ENCODE measurements around the gene DOCK11. TPM values are rescaled to one million over a fixed set of nuclear protein-coding genes. Genes with fewer than 3 reads are reported as not detected.

Gene DOCK11
- total RNA-seq, 1 donor from 2014 or later = 14.0 TPM

- no peak for TF ChIP-seq CTCF (conservative IDR thresholded peaks at IDR 0.05)
- no peak overlapping the region for H3K27ac Mint-ChIP-seq
- no peaks in the 10 kb centered on the region for H3K9me3 Mint-ChIP-seq
- no peak for DNase-seq (ENCODE audit: extremely low spot score, unreplicated experiment)
- no peak overlapping the region for H3K4me3 Mint-ChIP-seq
- H3K27me3 Mint-ChIP-seq = no peaks in the 10 kb centered on the region
- no peaks in the 10 kb centered on the region for H3K36me3 Mint-ChIP-seq
- no peaks in the 10 kb centered on the region for H3K4me1 Mint-ChIP-seq (ENCODE audit: unreplicated experiment)
These were observed 116.7 kb downstream of the DOCK11 start for GRCh38 chrX:118612290-118612689.

DNA sequence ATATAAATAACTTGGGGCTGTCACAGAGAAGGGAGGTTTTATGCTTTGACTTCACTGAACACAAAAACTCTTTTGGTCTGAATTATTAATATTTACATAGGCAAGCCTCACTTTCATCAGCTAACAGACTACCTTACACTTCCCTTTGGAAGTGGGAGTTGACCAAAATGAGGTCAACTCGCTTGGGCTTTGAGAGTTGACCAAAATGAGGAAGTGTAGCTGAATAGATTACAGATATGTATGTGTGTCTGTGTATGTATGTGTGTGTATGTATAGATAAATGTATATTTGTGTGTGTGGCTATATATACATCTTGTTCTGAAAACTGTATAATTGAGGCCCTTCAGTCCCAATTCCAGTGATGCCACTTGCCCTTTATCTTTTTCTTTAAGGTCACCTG, 118.5 kb downstream of the DOCK11 start:
- no peak for DNase-seq (ENCODE audit: extremely low spot score, unreplicated experiment)
- Mint-ChIP-seq H3K27me3 (no peaks in the 10 kb centered on the region), H3K27ac (no peak overlapping the region), H3K36me3 (no peaks in the 10 kb centered on the region), H3K9me3 (no peaks in the 10 kb centered on the region), H3K4me1 (ENCODE audit: unreplicated experiment) (no peaks in the 10 kb centered on the region), H3K4me3 (no peak overlapping the region)
- no peak for TF ChIP-seq CTCF (conservative IDR thresholded peaks at IDR 0.05)

GRCh38 chrX:118615141-118615540, 119.5 kb downstream of the DOCK11 start:
- H3K36me3 Mint-ChIP-seq = no peaks in the 10 kb centered on the region
- no peaks in the 10 kb centered on the region for H3K4me1 Mint-ChIP-seq (ENCODE audit: unreplicated experiment)
- H3K9me3 Mint-ChIP-seq = no peaks in the 10 kb centered on the region
- H3K4me3 Mint-ChIP-seq = no peak overlapping the region
- H3K27ac Mint-ChIP-seq = no peak overlapping the region
- H3K27me3 Mint-ChIP-seq = no peaks in the 10 kb centered on the region
- DNase-seq (ENCODE audit: extremely low spot score, unreplicated experiment) = no peak
- TF ChIP-seq CTCF (conservative IDR thresholded peaks at IDR 0.05) = no peak

GRCh38 chrX:118621081-118621759, 125.6 kb downstream of the DOCK11 start:
- peak; percentile 5 for TF ChIP-seq CTCF (conservative IDR thresholded peaks at IDR 0.05)
- no peaks in the 10 kb centered on the region for H3K36me3 Mint-ChIP-seq
- no peak for DNase-seq (ENCODE audit: extremely low spot score, unreplicated experiment)
- no peak overlapping the region for H3K4me3 Mint-ChIP-seq
- no peaks in the 10 kb centered on the region for H3K27me3 Mint-ChIP-seq
- no peak overlapping the region for H3K27ac Mint-ChIP-seq
- H3K4me1 Mint-ChIP-seq (ENCODE audit: unreplicated experiment) = no peaks in the 10 kb centered on the region
- H3K9me3 Mint-ChIP-seq = no peaks in the 10 kb centered on the region

DNA sequence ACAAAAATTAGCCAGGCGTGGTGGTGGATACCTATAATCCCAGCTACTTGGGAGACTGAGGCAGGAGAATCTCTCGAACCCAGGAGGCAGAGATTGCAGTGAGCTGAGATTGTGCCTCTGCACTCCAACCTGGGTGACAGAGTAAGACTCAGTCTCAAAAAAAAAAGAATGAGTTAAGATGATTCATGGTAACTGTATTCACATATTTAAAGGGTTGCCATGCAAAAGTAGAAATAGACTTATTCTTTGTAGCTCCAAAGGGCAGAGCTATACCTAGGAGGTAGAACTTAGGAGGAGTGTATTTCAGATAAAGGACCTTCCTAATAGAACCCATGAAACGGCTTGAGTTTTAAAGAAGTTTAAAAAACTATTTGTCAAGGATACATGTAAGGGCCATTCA, 127.4 kb downstream of the DOCK11 start:
- DNase-seq (ENCODE audit: extremely low spot score, unreplicated experiment) = no peak
- Mint-ChIP-seq H3K27me3 (no peaks in the 10 kb centered on the region), H3K9me3 (no peaks in the 10 kb centered on the region), H3K27ac (no peak overlapping the region), H3K36me3 (no peaks in the 10 kb centered on the region), H3K4me1 (ENCODE audit: unreplicated experiment) (no peaks in the 10 kb centered on the region), H3K4me3 (no peak overlapping the region)
- no peak for TF ChIP-seq CTCF (conservative IDR thresholded peaks at IDR 0.05)

DNA sequence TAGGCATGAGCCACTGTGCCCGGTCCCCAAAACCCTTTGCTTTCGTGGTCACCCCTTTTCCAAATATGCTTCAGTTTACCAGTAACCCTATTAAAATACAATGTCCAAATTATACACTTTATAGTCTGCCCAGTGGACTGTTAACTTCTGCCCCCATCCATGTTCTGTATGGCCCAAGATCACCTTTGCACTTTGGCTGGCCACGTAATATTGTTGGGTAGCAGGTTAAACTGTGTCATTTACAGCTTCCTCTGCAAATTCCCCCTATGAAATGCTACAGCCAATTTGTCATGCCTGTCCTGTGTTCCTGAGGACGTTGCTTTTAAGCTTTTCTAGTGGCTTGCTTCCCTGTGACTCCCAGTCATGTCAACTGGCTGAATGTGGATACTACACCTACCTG, 130.7 kb downstream of the DOCK11 start:
- H3K9me3 Mint-ChIP-seq = no peaks in the 10 kb centered on the region
- no peak for TF ChIP-seq CTCF (conservative IDR thresholded peaks at IDR 0.05)
- no peak overlapping the region for H3K27ac Mint-ChIP-seq
- H3K4me3 Mint-ChIP-seq = no peak overlapping the region
- no peak for DNase-seq (ENCODE audit: extremely low spot score, unreplicated experiment)
- no peaks in the 10 kb centered on the region for H3K27me3 Mint-ChIP-seq
- H3K4me1 Mint-ChIP-seq (ENCODE audit: unreplicated experiment) = no peaks in the 10 kb centered on the region
- H3K36me3 Mint-ChIP-seq = no peaks in the 10 kb centered on the region
